ENCODE data around the gene DRAXIN. TPM values are rescaled to one million over a fixed set of nuclear protein-coding genes. Genes with fewer than 3 reads are reported as not detected.

The DRAXIN gene
- total RNA-seq, 1 donor from 2014 or later, result 1.4 TPM

- H3K4me3 Mint-ChIP-seq, result no peak overlapping the region
- no peak for TF ChIP-seq CTCF (IDR thresholded peaks at IDR 0.05; ENCODE audit: unreplicated experiment)
- H3K27ac Mint-ChIP-seq, result no peak overlapping the region
- DNase-seq (ENCODE audit: low spot score in 2 of 2, unreplicated experiment in 2 of 2), result no peak
- peaks cover 11% of the 10 kb centered on the region for H3K4me1 Mint-ChIP-seq
- H3K36me3 Mint-ChIP-seq, result peaks cover 3% of the 10 kb centered on the region
- H3K9me3 Mint-ChIP-seq, result no peaks in the 10 kb centered on the region
- H3K27me3 Mint-ChIP-seq (ENCODE audit: low read depth), result no peaks in the 10 kb centered on the region
Measured at GRCh38 chr1:11678442-11678841, 13.1 kb upstream of the DRAXIN start.

- H3K4me3 Mint-ChIP-seq, result peak overlapping the region; percentile 81
- no peaks in the 10 kb centered on the region for H3K9me3 Mint-ChIP-seq
- no peak for DNase-seq (ENCODE audit: low spot score in 2 of 2, unreplicated experiment in 2 of 2)
- H3K27ac Mint-ChIP-seq, result peak overlapping the region; percentile 39
- peaks cover 19% of the 10 kb centered on the region for H3K4me1 Mint-ChIP-seq
- no peak for TF ChIP-seq CTCF (IDR thresholded peaks at IDR 0.05; ENCODE audit: unreplicated experiment)
- H3K36me3 Mint-ChIP-seq, result peaks cover 2% of the 10 kb centered on the region
- no peaks in the 10 kb centered on the region for H3K27me3 Mint-ChIP-seq (ENCODE audit: low read depth)
Measured at GRCh38 chr1:11680270-11681070, 11.0 kb upstream of the DRAXIN start.

- Mint-ChIP-seq H3K4me1 (peaks cover 19% of the 10 kb centered on the region), H3K27me3 (ENCODE audit: low read depth) (no peaks in the 10 kb centered on the region), H3K4me3 (peak within 1 kb of the TSS; percentile 89), H3K36me3 (peaks cover 2% of the 10 kb centered on the region), H3K9me3 (no peaks in the 10 kb centered on the region), H3K27ac (peak within 1 kb of the TSS; percentile 81)
- DNase-seq (ENCODE audit: low spot score in 2 of 2, unreplicated experiment in 2 of 2), result peak; percentile 73 to 80
- no peak for TF ChIP-seq CTCF (IDR thresholded peaks at IDR 0.05; ENCODE audit: unreplicated experiment)
Measured at GRCh38 chr1:11681071-11681771, 10.3 kb upstream of the DRAXIN start, which contains the start of gene MAD2L2. TSS of gene MAD2L2 (minus strand) at chr1:11681148. CDS start at chr1:11680601, 547 bp downstream.

- TF ChIP-seq CTCF (IDR thresholded peaks at IDR 0.05; ENCODE audit: unreplicated experiment), result no peak
- Mint-ChIP-seq H3K27ac (no peak overlapping the region), H3K4me1 (peaks cover 19% of the 10 kb centered on the region)
Measured at GRCh38 chr1:11682287-11682771, 9.2 kb upstream of the DRAXIN start.

GRCh38 chr1:11682799-11683198, 8.7 kb upstream of the DRAXIN start:
- Mint-ChIP-seq H3K36me3 (peaks cover 2% of the 10 kb centered on the region), H3K4me3 (no peak overlapping the region), H3K9me3 (no peaks in the 10 kb centered on the region), H3K27ac (no peak overlapping the region), H3K27me3 (ENCODE audit: low read depth) (no peaks in the 10 kb centered on the region), H3K4me1 (peaks cover 19% of the 10 kb centered on the region)
- no peak for TF ChIP-seq CTCF (IDR thresholded peaks at IDR 0.05; ENCODE audit: unreplicated experiment)
- no peak for DNase-seq (ENCODE audit: low spot score in 2 of 2, unreplicated experiment in 2 of 2)

More at GRCh38 chr1:11682287-11682771, 9.2 kb upstream of the DRAXIN start:
- Mint-ChIP-seq H3K36me3 (peaks cover 2% of the 10 kb centered on the region), H3K4me3 (peak overlapping the region; percentile 52), H3K27me3 (ENCODE audit: low read depth) (no peaks in the 10 kb centered on the region), H3K9me3 (no peaks in the 10 kb centered on the region)
- DNase-seq (ENCODE audit: low spot score in 2 of 2, unreplicated experiment in 2 of 2), result no peak

Measured in mesothelial cell of epicardium (in vitro differentiated cells).